ENCODE measurements around the gene FUCA2.
"Not testable (repeated sequence)": the region's sequence is repeated elsewhere in the genome, so short reads cannot be mapped to it uniquely, and the experiment has no call there.

The FUCA2 gene

DNA sequence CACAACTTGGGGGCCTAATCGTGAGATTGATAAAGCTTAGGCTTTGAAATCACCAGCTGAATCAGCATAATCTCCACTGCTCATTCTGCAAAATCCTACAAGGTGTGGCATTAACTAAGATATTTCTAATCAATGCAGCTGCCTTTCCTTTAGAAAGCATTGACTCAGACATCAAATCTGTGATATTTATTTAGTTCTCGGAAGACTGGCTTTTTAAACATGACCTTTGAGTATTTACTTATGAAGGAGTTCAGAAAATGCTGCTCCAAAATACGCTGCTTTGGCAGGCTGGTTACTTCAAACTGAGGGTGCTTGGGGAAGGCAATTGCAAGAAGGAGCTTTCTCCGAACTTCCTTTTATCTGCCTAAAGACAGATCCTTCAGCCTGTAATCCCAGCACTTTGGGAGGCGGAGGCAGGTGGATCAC, 23.7 kb upstream of the FUCA2 start:
- DNase-seq (ENCODE audit: low spot score), result no peak

DNA sequence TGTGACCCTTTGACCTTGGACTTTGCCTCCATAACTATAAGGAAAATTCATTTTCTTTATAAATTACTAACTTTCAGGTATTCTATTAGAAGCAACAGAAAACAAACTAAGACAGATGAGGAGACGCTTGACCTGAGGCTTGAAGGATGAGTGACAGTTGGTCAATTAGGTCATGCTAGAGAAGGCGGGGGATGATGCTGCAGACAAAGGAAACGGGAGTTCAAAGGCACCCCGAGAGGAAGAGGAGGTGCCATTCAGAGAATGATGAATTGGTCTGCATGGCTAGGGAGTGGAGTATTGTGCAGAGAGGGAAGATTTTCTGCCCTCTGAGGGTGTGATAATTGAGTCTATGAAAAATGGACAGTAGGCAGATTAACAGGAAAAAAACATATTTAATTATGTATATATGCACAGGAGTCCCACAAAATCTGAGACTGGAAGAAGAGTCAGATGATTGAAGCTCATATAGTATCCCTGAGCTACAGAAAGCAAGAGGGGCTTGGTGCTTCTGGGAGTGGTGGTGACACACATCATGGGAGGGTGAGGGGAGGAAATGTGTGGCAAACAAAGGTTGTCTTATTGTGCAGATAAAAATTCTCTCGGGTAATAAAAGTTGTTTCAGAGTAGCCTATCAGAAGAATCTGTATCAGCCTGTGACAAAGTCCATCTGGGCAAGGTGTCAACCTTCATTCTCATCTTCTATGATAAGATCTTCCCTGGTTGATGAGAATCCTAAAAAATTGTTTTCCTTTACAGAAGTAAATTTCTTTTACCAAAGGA, 20.4 kb upstream of the FUCA2 start:
- no peak for DNase-seq (ENCODE audit: low spot score)

DNA sequence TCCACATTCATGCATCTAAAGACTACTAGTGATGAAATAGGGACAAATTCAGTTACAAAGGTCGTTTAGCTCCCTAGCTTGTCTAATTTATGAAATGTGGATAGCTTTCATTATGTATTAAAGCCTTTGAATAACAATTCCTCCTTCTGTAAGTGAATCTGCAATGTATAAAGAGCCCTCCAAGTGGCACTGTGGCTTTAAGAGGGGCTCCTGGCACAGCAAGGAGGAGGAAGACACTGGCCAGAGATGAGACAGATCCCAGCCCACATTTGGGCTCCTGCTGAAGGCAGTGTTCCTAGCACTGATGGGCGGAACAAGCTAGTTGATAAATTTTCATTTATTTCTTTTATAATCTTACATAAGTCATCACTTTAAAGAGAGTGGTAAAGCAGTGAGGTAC, 17.6 kb upstream of the FUCA2 start:
- DNase-seq (ENCODE audit: low spot score), result no peak

DNA sequence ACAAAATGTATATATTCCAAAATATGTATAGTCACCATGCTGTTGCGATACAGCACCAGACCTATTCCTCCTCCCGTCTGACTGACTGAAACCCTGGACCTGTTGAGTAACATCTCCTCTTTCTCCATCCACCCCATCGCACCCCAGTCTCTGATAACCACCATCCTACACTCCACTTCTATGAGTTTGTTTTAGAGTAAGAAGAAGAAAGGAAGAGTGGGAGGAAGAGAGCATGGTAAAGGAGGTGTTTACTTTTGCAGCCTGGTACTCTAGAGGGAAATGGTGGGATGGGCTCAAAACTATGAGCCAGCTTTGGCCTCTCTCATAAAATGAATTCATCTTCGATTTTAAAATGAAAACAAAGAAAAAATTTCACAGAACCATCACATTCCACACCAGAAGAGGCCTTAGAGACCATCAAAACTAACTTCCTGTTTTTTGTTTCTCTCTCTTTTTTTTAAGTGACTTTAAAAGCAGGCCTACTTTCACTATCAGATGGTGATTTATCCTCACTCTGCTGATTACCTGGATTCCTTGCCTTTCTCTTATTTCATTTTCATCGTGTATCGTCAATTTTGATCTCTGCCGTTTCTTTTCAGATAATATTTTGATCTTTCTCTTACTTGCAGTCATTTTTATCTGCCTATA, 16.8 kb upstream of the FUCA2 start:
- DNase-seq (ENCODE audit: low spot score), result no peak

DNA sequence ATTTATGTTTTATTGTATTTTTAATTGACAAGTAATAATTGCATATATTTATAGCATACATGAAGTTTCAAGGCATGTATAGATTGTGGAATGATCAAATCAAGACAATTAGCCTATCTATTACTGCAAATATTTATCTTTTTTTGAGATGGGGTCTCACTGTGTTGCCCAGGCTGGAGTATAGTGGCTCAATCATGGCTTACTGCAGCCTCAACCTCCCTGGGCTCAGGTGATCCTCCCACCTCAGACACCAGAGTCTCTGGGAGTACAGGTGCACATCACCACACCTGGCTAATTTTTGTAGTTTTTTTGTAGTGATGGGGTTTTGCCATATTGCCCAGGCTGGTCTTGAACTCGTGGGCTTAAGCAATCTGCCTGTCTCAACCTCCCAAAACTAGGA, 16.2 kb upstream of the FUCA2 start:
- DNase-seq (ENCODE audit: low spot score), result no peak

DNA sequence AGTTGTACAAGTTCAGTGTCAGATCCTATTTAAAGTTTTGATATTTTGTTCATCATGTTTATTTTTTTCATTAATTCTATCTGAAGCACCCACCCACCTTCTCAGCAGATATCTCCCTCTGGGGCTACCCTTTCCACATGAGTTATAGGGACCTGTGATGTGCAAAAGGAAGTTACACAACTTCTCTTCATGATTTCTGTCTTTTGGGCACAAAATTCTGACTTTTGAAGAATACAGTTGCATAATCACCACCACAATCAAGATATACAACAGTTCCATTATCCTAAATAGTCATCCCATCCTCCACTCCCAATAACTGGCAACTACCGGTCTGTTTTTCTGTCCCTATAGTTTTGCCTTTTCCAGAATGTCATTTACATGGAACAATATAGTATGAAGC, 13.8 kb upstream of the FUCA2 start:
- DNase-seq (ENCODE audit: low spot score), result no peak

DNA sequence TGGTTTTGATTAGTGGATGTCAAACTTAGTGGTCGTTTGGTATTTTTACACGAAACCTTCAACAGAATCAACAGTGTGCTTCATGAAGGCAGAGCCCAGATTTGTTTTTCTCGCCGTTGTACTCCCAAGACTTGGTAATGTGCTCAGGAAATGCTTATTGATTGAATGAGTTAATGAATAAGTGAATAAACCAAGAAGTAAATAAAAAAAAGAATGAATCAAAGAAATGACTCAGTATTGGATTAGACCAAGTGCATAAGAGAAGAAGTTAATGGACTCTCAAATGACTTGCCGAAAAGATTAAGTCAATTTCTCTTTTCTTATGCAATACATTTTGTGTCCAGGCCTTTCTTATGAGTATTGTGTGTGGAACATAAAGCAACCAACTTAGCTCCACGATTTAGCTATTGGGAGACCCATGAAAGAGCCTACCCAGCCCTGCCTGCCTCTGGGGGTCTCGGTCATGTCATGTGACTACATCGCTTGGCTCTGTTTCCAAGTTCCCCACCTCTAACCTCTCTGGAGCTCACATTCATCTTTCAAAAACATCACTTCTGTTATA, 10.6 kb upstream of the FUCA2 start:
- DNase-seq (ENCODE audit: low spot score), result no peak

DNA sequence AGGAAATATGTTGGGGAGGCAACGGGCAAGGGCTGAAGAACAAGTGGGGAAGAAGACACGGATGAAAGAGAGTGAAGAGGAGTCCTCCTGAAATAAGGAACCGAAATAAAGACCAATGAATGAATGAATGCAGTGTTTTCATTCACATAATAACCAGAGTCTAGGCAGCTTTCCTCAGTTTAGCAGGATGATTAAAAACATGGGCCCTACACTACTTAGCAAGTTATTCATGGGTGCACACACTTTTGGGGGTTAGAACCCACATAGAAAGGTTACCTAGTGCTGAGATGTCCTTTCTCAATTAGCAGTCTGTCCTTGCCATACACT, 5.9 kb upstream of the FUCA2 start:
- DNase-seq (ENCODE audit: low spot score), result no peak

DNA sequence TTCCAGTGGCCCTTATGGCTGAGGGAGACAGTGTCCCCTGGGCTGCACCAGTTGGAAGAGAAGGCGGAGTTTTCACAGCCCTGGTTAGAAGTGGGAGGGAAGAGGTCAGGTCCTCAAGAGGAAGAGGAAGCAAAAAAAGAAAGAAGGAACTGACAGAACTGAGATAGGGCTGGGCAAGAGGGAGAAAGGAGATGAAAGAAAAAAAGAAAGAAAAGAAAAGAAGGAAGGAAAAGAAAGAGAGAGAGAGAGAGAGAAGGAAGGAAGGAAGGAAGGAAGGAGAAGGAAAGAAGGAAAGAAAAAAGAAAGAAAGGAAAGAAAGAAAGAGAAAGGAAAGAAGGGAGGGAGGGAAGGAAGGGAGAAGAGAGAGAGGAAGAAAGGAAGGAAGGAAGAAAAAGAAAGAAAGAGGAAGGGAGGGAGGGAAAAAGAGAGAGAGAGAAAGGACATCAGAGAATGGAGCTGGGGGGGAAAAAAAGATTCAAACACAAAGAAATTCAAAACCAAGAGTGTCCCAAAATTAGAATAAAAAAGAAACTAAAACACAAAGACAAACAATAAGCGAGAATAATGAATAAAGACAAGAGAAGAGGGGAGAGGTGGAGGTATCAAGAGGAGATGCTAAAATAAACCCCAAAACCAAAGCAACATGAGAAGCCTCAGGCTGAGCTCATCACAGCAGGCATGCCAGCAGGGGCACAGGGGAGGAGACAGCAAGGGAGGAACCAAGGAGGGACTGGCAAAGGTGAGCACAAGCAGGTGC, 5.3 kb upstream of the FUCA2 start:
- no peak for DNase-seq (ENCODE audit: low spot score)

DNA sequence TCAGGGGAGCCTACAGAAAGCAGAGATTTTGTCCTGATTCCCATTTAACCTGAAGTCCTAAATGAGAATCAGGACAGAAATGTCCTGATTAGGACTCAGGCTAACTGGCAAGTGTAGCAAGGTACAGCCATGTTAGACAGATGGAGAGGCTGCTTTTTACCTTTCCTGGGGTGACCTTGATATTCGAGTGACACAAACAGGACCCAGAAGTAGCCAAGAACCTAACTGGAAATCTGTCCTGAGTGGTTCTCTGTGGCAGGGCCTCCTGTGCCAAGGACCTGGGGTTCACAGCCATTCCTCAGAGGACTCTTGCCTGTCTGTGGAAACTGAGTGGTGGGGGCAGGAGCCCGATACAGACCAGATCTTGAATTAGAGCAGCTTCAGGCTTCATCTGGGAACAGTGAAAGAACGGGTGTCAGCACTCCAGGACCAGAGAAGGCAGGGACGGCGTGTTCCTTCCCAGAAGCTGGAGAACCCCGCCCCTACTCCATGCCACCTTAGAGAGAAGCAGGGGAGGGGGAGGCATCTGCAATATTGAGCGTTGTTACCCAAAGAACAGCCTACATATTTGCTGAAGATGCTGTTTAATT, 4.3 kb upstream of the FUCA2 start:
- DNase-seq (ENCODE audit: low spot score), result no peak

DNA sequence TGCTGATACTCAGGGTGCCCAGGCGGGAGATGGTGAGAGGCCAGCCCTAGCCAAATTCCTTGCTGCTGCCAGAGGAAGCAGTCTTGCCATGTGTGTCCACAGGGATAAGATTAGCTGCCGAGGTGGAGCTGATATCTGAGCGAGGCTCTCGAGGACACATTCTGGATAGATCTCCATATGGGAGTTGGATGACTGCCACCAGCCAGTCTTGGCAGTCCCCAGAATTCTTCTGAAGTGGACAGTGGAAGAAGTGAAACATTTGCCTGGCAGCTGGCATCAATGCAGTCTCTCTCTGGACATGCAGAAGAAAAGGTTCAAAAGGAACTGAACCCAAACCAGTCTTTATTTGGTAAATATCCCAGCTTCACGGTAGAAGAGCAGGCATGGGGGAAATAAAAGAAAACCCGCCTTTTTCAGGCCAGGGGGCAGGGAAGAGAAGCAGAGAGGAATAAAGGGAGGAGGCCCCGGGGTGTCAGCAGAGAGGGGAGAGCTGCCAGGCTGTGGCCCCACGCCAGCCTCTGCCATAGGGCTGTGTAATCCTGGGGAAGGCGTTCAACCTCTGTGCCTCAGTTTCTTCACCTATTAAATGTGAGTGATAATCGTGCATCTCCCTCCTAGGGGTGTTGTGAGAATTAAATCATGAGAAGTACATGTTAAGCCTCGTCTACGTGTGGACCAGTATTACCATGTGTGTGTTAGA, 3.7 kb upstream of the FUCA2 start:
- no peak for DNase-seq (ENCODE audit: low spot score)

DNA sequence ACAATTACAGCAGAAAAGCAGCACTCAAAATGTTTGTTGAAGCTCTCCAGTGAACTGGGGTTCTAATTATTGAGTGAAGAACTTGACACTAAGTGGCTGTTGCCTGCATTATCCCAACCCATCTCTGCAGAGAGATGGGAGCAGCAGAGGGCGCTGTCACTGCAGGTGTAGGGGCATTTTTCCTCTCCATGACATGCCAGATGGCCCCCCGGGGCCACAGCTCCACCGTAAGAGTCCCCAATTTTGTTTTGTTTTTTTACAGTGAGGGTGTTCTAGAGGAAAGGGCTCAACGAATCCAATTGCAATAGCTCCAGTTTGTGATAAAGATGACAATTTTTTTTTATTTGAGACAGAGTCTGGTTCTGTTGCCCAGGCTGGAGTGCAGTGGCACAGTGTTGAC, 1.9 kb upstream of the FUCA2 start:
- peak; percentile 55 for DNase-seq (ENCODE audit: low spot score)

DNA sequence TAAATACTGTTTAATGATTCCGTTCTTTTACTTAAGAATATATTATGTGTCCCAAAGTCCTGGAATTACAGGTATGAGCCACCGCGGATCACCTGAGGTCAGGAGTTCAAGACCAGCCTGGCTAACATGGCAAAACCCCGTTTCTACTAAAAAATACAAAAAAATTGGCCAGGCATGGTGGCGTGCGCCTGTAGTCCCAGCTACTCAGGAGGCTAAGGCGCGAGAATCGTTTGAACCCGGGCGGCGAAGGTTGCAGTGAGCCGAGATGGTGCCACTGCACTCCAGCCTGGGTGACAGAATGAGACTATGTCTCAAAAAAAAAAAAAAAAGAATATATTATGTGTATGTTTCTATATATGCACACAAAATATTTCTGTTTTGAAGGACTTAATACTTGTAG, 1.2 kb downstream of the FUCA2 start:
- DNase-seq (ENCODE audit: low spot score), result not testable (repeated sequence)

DNA sequence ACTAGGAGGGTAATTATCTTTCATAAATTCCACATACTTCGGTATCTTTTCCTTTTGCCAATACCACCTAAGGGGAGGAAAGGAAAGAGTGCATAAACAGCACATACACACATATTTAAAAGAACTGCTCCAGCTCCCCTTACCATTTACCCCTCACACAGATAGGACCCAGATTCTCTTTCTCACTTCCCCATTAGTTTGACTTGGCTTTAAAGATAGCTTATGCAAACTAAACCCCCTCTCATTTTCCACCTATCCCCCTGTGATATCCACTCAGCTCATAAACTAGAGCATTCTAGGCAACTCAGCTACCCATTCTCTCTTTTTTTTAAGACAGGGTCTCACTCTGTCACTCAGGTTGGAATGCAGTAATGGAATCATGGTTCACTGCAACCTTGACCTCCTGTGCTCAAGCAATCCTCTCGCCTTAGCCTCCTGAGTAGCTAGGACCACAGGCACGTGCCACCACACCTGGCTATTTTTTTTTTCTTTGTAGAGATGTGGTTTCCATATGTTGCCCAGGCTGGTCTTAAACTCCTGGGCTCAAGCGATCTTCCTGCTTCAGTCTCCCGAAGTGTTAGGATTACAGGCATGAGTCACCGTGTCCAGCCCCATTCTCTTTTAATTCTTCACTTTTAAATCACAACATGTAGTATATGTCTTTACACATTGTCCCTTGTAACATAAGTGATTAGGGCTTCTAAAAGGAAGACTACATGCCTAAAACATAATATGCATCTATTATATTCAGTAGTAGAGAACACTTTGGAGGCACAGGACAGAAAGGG, 4.0 kb downstream of the FUCA2 start:
- no peak for DNase-seq (ENCODE audit: low spot score)

DNA sequence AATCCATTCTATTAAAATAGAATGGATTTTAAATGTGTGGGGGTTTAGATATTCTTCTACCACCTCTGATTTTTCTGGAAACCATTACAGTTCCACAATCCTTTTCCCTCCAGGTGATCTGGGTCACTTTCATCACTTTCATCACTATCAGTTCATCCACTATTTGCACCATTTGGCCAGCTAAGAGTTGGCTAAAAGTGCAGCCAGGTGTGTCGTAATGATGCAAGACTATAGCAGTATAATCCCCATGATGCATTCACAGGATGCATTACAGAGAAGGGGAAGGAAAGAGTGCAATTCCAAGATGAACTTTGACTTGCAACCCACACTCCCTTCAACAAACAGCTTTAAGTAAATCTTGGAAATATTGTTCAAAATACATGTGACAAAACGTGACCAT, 4.9 kb downstream of the FUCA2 start:
- no peak for DNase-seq (ENCODE audit: low spot score)

DNA sequence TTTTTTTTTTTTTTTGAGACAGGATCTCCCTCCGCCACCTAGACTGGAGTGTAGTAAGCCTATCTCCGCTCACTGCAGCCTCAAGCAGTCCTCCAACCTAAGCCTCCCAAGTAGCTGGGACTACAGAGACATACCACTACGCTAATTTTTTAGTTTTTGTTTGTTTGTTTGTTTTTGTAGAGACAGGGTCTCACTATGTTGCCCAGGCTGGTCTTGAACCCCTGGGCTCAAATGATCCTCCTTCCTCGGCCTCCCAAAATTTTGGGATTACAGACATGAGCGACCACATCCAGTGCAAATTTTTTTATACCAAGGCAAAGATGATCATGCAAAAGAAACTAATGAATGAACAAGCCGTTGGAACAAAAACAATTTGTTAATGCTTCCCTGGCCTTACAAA, 5.3 kb downstream of the FUCA2 start:
- no peak for DNase-seq (ENCODE audit: low spot score)

DNA sequence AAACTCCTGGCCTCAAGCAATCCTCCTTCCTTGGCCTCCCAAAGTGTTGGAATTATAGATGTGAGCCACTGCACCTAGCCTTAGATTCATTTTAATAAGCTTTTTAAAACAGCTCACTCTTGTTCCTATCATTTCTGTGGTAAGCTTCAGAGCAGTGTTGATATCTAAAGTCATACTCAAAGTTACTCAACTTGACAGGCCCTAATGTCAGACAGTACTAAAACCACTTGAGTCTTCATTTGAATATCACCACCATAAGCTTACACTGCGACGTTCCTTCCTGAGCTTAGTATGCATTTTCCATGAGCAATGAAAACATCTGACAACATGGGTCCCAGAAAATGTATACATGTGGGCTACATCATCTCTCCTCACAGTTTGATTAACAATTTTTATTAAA, 6.0 kb downstream of the FUCA2 start:
- no peak for DNase-seq (ENCODE audit: low spot score)

DNA sequence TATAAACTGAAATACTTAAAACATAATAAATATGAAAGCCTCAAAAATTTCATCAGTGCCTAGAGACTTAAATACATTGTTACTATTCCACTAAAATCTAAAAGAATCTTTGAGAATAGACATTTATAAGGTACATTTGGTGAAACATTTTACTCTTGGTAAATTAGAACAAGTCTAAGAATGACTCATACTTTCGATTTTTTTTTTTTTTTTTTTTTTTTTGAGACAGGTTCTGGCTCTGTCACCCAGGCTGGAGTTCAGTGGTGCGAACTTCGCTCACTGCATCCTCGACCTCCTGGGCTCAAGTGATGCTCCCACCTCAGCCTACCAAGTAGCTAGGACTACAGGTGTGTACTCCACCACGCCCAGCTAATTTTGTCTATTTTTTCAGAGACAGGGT, 6.4 kb downstream of the FUCA2 start:
- no peak for DNase-seq (ENCODE audit: low spot score)

DNA sequence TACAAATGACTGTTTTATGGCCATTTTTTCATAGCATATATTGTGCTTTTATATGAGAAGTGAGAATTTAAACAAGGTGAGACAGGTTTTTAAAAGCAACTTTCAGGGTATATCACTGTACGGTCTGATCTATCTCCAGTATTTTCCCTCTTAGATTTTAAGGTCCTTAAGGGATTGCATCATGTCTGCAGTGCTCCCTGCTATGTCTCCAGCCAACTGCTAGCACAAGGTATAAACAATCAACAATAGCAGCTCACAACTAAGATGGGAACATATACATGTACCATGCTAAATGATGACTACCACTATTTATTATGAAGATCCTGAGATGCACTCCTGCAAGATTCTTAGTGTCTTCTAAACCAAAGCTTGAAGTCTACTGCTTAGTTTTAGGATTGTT, 7.2 kb downstream of the FUCA2 start:
- DNase-seq (ENCODE audit: low spot score), result no peak

DNA sequence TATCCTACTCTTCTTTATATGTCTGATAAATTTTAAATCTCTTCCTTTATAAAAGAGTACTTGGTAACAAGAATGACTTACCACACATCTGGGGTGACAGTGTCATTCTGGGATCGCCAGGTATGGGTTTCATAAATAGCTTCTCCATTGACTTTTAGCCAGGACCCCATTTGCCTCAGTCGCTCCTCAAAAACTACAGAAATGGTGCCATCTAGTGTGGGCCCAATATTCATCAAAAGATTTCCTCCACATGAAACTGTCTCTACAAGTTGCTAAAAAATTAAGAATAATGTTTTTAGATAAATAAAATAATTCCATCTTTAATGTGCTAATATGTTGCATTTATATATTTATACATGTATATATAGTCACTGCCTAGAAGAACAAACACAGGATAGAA, 9.7 kb downstream of the FUCA2 start:
- no peak for DNase-seq (ENCODE audit: low spot score)

DNA sequence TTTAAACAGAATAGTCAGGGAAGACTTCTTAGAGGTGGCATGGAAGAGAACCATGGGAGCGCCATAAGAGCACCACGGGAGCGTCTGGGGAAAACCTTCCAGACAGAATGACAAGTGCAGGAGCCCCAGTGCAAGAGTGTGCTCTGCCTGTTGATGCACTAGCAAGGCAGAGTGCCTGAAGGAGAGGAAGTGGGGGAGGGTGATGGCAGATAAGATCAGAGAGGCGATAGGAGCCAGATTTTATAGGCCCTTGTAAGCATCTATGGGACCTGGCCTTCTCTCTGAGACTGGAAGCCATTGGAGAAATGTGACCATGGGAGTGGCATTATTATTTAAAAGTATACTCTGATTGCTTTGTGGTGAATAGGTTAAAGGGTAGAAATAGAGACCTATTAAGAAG, 13.1 kb downstream of the FUCA2 start:
- no peak for DNase-seq (ENCODE audit: low spot score)
